Heart right ventricle (tissue), 16 donors: Measurements from ENCODE around the gene ATP5IF1. TPM values are rescaled to one million over a fixed set of nuclear protein-coding genes. Genes with fewer than 3 reads are reported as not detected.

Source experiments
- ATAC-seq, 8 donors: fragments of 200-7000 bp; cut with Tn5 transposase; one replicate each; pipeline ENCODE4 v1.9.1; 2020; ENCODE audit warnings: mild to moderate bottlenecking in 8 of 8, moderate library complexity in 8 of 8, moderate number of reproducible peaks in 1 of 8
- DNase-seq, 2 donors: peaks; one replicate each; pipeline ENCODE4 v3.0.0-alpha.2; 2020
- H3K27ac ChIP-seq, 10 donors: fragments of 200-600 bp; sonication (generic) in 2 of 10; one replicate each; pipeline versions ENCODE4 v1.5.0 to v1.8.0; 2020 to 2022; ENCODE audit warnings: mild to moderate bottlenecking in 3 of 10
- H3K27me3 ChIP-seq, 7 donors: fragments of 200-600 bp; one replicate each; pipeline ENCODE4 v1.8.0; 2021 to 2022; ENCODE audit warnings: mild to moderate bottlenecking in 2 of 7
- H3K36me3 ChIP-seq, 9 donors: fragments of 200-600 bp; sonication (generic) in 1 of 9; one replicate each; pipeline versions ENCODE4 v1.5.0 to v1.8.0; 2020 to 2022; ENCODE audit warnings: mild to moderate bottlenecking in 2 of 9
- H3K4me1 ChIP-seq, 9 donors: fragments of 200-600 bp; sonication (generic) in 1 of 9; one replicate each; pipeline versions ENCODE4 v1.5.0 to v1.8.0; 2020 to 2022; ENCODE audit warnings: mild to moderate bottlenecking in 4 of 9
- H3K4me3 ChIP-seq, 10 donors: fragments of 200-600 bp; sonication (generic) in 2 of 10; one replicate each; pipeline versions ENCODE4 v1.5.0 to v1.8.0; 2020 to 2022; ENCODE audit warnings: mild to moderate bottlenecking in 7 of 10, moderate library complexity in 2 of 10
- H3K9me3 ChIP-seq, 11 donors: fragments of 200-600 bp in 10 of 11; sonication (generic) in 2 of 11; one replicate each; pipeline versions ENCODE4 v1.5.0 to v1.8.0; 2013 to 2022; ENCODE audit warnings: mild to moderate bottlenecking in 2 of 11, control low read depth in 1 of 11, moderate library complexity in 1 of 11
- CTCF ChIP-seq, 9 donors: fragments of 200-600 bp; sonication (generic) in 2 of 9; IDR thresholded peaks; one replicate each; pipeline versions ENCODE4 v1.5.0 to v1.8.0; 2021 to 2022; ENCODE audit warnings: antibody characterized with exemption in 9 of 9, mild to moderate bottlenecking in 5 of 9, moderate library complexity in 1 of 9
- WGBS, 2 donors: extraction: QIAGEN DNeasy Blood & Tissue Kit; methylation state at CpG; one replicate each; pipeline ENCODE4 v1.1.7; 2013; ENCODE audit warnings: inconsistent platforms in 1 of 2; 5-methylcytosine and 5-hydroxymethylcytosine counted together
- intact Hi-C, 10 donors: fragments of 100-400 bp; cut with DNase I; formaldehyde crosslinking; loops; one replicate each; pipeline versions ENCODE4 v1.11.1 to v1.14.2; 2022
- polyA plus RNA-seq, 2 donors: library from polyadenylated mRNA; stranded (reverse); fragments of 200-250 nt; gene quantifications; one replicate each; pipeline ENCODE4 v1.2.3, GENCODE V29; 2013
- total RNA-seq, 10 donors: library from RNA; stranded (reverse); fragmentation: NEBNext Ultra II Directional in 3 of 10; extraction: Animal tissue kit (Norgen Biotek cat#: 25700) in 3 of 10; gene quantifications; one replicate each; pipeline versions ENCODE4 v1.2.1 to v1.2.4, GENCODE V29; 2021 to 2023
- donor health status: Arrhythmogenic right ventricular cardiomyopathy.
- donor health status: ischemic (EF 13 %, LVEDD 7.1; RV severe dilation, severe dysfunction).
- donor health status: healthy with polysubstance abuse.
- donor health status: DM: no; HTN: yes; CAD: no.
- donor health status: DM: no; HTN: no; CAD: no.
- donor health status: ischemic (EF 25% LVEDD 6.9; RV normal size, moderate dysfunction).
- donor health status: ischemic (EF 25% LVEDD 5.7; RV mildly dilated, moderate dysfunction).
- donor health status: healthy.
- donor health status: DM: yes; HTN: yes; CAD: no.
- donor health status: Ischemic cardiomyopathy.
- donor health status: ischemic (EF 35%, LVEDD 5.7; RV mildly dilated, moderate dysfunction).
- donor health status: nonischemic (EF 11% LVEDD 7.7; RV severe dilation, severe dysfunction).
- donor health status: DM: yes; HTN: yes; CAD: no.
- donor health status: PGD.
- donor health status: ischemic (EF 29% LVEDD 5.4; RV normal size, mild dysfunction).
- donor health status: nonischemic (EF 23%, LVEDD 6.1; RV moderate dilation, normal function).

The ATP5IF1 gene
- total and polyA plus RNA-seq, 12 donors, result 255 to 3,942 (median 420) TPM

GRCh38 chr1:28259934-28260802 lies 24.2 kb downstream of the ATP5IF1 start:
- TF ChIP-seq CTCF (IDR thresholded peaks at IDR 0.05), result no peak
- 1% methylated on average over 52 to 65 of the region's 66 CpGs for WGBS, 2 donors
- intact Hi-C loops, result loop anchor here in 4 of 10 donors (1.0 to 10.0 kb wide), 5 partner anchors 65 to 195 kb away; partner anchors contain the start of genes MED18 (in 3 of the 4) and PHACTR4 (in 2 of the 4)
- no peaks in the 10 kb centered on the region for H3K27me3 ChIP-seq
- DNase-seq, result peak; percentile 74 to 78
- peak overlapping the region; percentile 47 to 94 (median 86) for H3K27ac ChIP-seq
- H3K4me1 ChIP-seq, result peaks cover 0 to 46% (median 19%) of the 10 kb centered on the region in 9 donors
- peak; percentile 54 to 74 (median 69) for ATAC-seq
- H3K36me3 ChIP-seq, result no peaks in the 10 kb centered on the region
- peak overlapping the region; percentile 87 to 100 (median 98) for H3K4me3 ChIP-seq
- H3K9me3 ChIP-seq, result no peaks in the 10 kb centered on the region

- H3K4me1 ChIP-seq, result peaks cover 0 to 50% (median 19%) of the 10 kb centered on the region in 9 donors
Observed at GRCh38 chr1:28260803-28261174, 24.9 kb downstream of the ATP5IF1 start.

GRCh38 chr1:28264897-28265296 lies 29.0 kb downstream of the ATP5IF1 start:
- no peak overlapping the region for H3K4me3 ChIP-seq
- 69 to 82% methylated on average over 1 of the region's 1 CpG for WGBS, 2 donors
- H3K27ac ChIP-seq, result no peak overlapping the region
- H3K36me3 ChIP-seq, result peaks cover 0 to 11% (median 0%) of the 10 kb centered on the region in 9 donors
- H3K27me3 ChIP-seq, result no peaks in the 10 kb centered on the region
- H3K4me1 ChIP-seq, result peaks cover 3 to 66% (median 32%) of the 10 kb centered on the region in 9 donors
- H3K9me3 ChIP-seq, result no peaks in the 10 kb centered on the region
- no peak for TF ChIP-seq CTCF (IDR thresholded peaks at IDR 0.05)
- intact Hi-C loops, result loop anchor here in 3 of 10 donors (5.0 to 10.0 kb wide), 4 partner anchors 60 to 190 kb away; partner anchors contain the start of genes MED18 (in 2 of the 3) and PHACTR4 (in 1 of the 3)
- no peak for DNase-seq
- no peak for ATAC-seq

More at GRCh38 chr1:28260803-28261174, 24.9 kb downstream of the ATP5IF1 start:
- H3K27ac ChIP-seq, result peak overlapping the region in 6 of 10 donors; percentile 82 to 94 (median 89)
- no peaks in the 10 kb centered on the region for H3K36me3 ChIP-seq
- TF ChIP-seq CTCF (IDR thresholded peaks at IDR 0.05), result no peak
- WGBS, 2 donors, result 55 to 58% methylated on average over 7 of the region's 7 CpGs
- no peak for DNase-seq
- no peaks in the 10 kb centered on the region for H3K27me3 ChIP-seq
- no peaks in the 10 kb centered on the region for H3K9me3 ChIP-seq
- no peak for ATAC-seq
- intact Hi-C loops, result loop anchor here in 3 of 10 donors (5.0 to 10.0 kb wide), 4 partner anchors 64 to 194 kb away; partner anchors contain the start of genes MED18 (in 2 of the 3) and PHACTR4 (in 1 of the 3)
- H3K4me3 ChIP-seq, result peak overlapping the region; percentile 87 to 100 (median 98)

GRCh38 chr1:28265577-28265976 lies 29.7 kb downstream of the ATP5IF1 start:
- ATAC-seq (no peak), DNase-seq (no peak)
- WGBS, 2 donors, result 88 to 90% methylated on average over 8 of the region's 8 CpGs
- Histone ChIP-seq H3K9me3 (no peaks in the 10 kb centered on the region), H3K27me3 (no peaks in the 10 kb centered on the region), H3K4me1 (peaks cover 3 to 63% (median 29%) of the 10 kb centered on the region in 9 donors), H3K36me3 (peaks cover 0 to 18% (median 0%) of the 10 kb centered on the region in 9 donors), H3K27ac (no peak overlapping the region), H3K4me3 (no peak overlapping the region)
- TF ChIP-seq CTCF (IDR thresholded peaks at IDR 0.05), result no peak
- intact Hi-C loops, result loop anchor here in 2 of 10 donors (10.0 kb wide), 3 partner anchors 59 to 189 kb away; partner anchors contain the start of genes MED18 (in 1 of the 2) and PHACTR4 (in 1 of the 2)
